ENCODE measurements around the gene STAT6.

DNA sequence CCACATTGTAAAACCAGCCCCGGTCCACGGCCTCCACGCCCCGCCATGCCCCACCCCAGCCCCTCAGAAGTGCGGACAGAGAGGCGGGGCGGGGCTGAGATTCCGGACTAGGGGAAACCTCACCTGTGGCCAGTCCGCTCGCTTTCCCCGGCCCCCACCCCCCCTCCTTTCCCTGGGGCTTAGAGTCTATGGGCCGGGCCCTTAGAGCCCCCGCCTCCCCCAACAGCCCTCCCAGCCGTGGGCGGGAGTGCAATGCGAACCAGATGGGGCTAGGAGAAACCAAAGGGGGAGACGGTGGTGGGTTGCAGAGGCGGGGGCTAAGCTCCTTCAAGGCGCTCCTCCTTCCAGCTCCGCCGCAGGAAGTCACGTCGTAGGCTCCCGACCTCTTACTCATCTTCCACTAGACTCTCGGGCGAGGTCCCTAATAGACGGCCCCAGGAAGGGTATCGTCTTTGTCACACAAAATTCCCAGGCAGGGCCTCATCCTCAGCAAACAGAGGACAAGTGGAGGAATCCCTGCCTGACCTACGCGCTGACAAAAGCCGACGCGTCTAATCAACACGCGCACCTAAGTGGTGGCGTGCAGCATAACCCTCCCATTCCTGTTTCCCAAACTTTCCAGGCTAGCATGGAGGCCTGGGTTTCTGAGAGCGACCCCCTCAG lies 23.3 kb downstream of the STAT6 start:
- TF ChIP-seq, protein P1, sequence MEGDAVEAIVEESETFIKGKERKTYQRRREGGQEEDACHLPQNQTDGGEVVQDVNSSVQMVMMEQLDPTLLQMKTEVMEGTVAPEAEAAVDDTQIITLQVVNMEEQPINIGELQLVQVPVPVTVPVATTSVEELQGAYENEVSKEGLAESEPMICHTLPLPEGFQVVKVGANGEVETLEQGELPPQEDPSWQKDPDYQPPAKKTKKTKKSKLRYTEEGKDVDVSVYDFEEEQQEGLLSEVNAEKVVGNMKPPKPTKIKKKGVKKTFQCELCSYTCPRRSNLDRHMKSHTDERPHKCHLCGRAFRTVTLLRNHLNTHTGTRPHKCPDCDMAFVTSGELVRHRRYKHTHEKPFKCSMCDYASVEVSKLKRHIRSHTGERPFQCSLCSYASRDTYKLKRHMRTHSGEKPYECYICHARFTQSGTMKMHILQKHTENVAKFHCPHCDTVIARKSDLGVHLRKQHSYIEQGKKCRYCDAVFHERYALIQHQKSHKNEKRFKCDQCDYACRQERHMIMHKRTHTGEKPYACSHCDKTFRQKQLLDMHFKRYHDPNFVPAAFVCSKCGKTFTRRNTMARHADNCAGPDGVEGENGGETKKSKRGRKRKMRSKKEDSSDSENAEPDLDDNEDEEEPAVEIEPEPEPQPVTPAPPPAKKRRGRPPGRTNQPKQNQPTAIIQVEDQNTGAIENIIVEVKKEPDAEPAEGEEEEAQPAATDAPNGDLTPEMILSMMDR (tag by site-specific recombination; IDR thresholded peaks at IDR 0.05): no peak
- TF ChIP-seq, protein P2, sequence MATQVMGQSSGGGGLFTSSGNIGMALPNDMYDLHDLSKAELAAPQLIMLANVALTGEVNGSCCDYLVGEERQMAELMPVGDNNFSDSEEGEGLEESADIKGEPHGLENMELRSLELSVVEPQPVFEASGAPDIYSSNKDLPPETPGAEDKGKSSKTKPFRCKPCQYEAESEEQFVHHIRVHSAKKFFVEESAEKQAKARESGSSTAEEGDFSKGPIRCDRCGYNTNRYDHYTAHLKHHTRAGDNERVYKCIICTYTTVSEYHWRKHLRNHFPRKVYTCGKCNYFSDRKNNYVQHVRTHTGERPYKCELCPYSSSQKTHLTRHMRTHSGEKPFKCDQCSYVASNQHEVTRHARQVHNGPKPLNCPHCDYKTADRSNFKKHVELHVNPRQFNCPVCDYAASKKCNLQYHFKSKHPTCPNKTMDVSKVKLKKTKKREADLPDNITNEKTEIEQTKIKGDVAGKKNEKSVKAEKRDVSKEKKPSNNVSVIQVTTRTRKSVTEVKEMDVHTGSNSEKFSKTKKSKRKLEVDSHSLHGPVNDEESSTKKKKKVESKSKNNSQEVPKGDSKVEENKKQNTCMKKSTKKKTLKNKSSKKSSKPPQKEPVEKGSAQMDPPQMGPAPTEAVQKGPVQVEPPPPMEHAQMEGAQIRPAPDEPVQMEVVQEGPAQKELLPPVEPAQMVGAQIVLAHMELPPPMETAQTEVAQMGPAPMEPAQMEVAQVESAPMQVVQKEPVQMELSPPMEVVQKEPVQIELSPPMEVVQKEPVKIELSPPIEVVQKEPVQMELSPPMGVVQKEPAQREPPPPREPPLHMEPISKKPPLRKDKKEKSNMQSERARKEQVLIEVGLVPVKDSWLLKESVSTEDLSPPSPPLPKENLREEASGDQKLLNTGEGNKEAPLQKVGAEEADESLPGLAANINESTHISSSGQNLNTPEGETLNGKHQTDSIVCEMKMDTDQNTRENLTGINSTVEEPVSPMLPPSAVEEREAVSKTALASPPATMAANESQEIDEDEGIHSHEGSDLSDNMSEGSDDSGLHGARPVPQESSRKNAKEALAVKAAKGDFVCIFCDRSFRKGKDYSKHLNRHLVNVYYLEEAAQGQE (tag by site-specific recombination; IDR thresholded peaks at IDR 0.05): no peak
- TF ChIP-seq SETDB1 (IDR thresholded peaks at IDR 0.05; ENCODE audit: insufficient read length, low read length): no peak
- peak; percentile 86 for TF ChIP-seq SCRT2 (tag by site-specific recombination; IDR thresholded peaks at IDR 0.05)
- TF ChIP-seq, protein P3, sequence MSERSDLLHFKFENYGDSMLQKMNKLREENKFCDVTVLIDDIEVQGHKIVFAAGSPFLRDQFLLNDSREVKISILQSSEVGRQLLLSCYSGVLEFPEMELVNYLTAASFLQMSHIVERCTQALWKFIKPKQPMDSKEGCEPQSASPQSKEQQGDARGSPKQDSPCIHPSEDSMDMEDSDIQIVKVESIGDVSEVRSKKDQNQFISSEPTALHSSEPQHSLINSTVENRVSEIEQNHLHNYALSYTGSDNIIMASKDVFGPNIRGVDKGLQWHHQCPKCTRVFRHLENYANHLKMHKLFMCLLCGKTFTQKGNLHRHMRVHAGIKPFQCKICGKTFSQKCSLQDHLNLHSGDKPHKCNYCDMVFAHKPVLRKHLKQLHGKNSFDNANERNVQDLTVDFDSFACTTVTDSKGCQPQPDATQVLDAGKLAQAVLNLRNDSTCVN (tag by site-specific recombination; optimal IDR thresholded peaks at IDR 0.05): no peak
- TF ChIP-seq ZNF626 (tag by site-specific recombination; IDR thresholded peaks at IDR 0.05): no peak
- TF ChIP-seq, protein P4, sequence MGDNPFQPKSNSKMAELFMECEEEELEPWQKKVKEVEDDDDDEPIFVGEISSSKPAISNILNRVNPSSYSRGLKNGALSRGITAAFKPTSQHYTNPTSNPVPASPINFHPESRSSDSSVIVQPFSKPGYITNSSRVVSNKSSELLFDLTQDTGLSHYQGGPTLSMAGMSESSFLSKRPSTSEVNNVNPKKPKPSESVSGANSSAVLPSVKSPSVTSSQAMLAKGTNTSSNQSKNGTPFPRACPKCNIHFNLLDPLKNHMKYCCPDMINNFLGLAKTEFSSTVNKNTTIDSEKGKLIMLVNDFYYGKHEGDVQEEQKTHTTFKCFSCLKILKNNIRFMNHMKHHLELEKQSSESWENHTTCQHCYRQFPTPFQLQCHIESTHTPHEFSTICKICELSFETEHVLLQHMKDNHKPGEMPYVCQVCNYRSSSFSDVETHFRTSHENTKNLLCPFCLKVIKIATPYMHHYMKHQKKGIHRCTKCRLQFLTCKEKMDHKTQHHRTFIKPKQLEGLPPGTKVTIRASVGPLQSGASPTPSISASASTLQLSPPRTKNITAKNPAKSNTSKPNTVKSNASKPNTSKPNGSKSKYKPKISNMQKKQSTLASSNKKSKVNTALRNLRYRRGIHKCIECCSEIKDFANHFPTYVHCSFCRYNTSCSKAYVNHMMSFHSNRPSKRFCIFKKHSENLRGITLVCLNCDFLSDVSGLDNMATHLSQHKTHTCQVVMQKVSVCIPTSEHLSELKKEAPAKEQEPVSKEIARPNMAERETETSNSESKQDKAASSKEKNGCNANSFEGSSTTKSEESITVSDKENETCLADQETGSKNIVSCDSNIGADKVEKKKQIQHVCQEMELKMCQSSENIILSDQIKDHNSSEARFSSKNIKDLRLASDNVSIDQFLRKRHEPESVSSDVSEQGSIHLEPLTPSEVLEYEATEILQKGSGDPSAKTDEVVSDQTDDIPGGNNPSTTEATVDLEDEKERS (tag by site-specific recombination; IDR thresholded peaks at IDR 0.05): no peak
- TF ChIP-seq, protein P5, sequence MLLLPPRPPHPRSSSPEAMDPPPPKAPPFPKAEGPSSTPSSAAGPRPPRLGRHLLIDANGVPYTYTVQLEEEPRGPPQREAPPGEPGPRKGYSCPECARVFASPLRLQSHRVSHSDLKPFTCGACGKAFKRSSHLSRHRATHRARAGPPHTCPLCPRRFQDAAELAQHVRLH (tag by site-specific recombination; IDR thresholded peaks at IDR 0.05): no peak
- TF ChIP-seq GLIS1 (tag by site-specific recombination; IDR thresholded peaks at IDR 0.05): peak; percentile 18; the same call in 1 of the 2 replicates
- TF ChIP-seq KLF9 (tag by site-specific recombination; IDR thresholded peaks at IDR 0.05; ENCODE audit: low read depth): peak; percentile 29; the same call in 1 of the 2 replicates
- TF ChIP-seq, protein P6, sequence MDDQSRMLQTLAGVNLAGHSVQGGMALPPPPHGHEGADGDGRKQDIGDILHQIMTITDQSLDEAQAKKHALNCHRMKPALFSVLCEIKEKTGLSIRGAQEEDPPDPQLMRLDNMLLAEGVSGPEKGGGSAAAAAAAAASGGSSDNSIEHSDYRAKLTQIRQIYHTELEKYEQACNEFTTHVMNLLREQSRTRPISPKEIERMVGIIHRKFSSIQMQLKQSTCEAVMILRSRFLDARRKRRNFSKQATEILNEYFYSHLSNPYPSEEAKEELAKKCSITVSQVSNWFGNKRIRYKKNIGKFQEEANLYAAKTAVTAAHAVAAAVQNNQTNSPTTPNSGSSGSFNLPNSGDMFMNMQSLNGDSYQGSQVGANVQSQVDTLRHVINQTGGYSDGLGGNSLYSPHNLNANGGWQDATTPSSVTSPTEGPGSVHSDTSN (CRISPR knock-in tag; IDR thresholded peaks at IDR 0.05): no peak
- TF ChIP-seq ZNF654 (tag by site-specific recombination; IDR thresholded peaks at IDR 0.05; ENCODE audit: low read depth): no peak
- no peak for TF ChIP-seq YY1 (tag by site-specific recombination; IDR thresholded peaks at IDR 0.05)
- TF ChIP-seq, protein P7, sequence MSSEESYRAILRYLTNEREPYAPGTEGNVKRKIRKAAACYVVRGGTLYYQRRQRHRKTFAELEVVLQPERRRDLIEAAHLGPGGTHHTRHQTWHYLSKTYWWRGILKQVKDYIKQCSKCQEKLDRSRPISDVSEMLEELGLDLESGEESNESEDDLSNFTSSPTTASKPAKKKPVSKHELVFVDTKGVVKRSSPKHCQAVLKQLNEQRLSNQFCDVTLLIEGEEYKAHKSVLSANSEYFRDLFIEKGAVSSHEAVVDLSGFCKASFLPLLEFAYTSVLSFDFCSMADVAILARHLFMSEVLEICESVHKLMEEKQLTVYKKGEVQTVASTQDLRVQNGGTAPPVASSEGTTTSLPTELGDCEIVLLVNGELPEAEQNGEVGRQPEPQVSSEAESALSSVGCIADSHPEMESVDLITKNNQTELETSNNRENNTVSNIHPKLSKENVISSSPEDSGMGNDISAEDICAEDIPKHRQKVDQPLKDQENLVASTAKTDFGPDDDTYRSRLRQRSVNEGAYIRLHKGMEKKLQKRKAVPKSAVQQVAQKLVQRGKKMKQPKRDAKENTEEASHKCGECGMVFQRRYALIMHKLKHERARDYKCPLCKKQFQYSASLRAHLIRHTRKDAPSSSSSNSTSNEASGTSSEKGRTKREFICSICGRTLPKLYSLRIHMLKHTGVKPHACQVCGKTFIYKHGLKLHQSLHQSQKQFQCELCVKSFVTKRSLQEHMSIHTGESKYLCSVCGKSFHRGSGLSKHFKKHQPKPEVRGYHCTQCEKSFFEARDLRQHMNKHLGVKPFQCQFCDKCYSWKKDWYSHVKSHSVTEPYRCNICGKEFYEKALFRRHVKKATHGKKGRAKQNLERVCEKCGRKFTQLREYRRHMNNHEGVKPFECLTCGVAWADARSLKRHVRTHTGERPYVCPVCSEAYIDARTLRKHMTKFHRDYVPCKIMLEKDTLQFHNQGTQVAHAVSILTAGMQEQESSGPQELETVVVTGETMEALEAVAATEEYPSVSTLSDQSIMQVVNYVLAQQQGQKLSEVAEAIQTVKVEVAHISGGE (tag by site-specific recombination; conservative IDR thresholded peaks at IDR 0.05; ENCODE audit: low read depth): peak; percentile 8
